ENCODE results near the gene RNF31. TPM values are rescaled to one million over a fixed set of nuclear protein-coding genes. Genes with fewer than 3 reads are reported as not detected.
"Not testable (repeated sequence)": the region's sequence is repeated elsewhere in the genome, so short reads cannot be mapped to it uniquely, and the experiment has no call there.

The RNF31 gene
- total RNA-seq (10 to 100 TPM; 29.2 to 48.4 (median 42.6) TPM), polyA plus RNA-seq (27.6 TPM)
- long read RNA-seq, donor 1, transcript RNF31-201 (21 exons, 3,627 nt), result major isoform, 25 of 63 reads
- long read RNA-seq, donor 1, partial matches to known transcripts, result 29 of 63 reads
- long read RNA-seq, donor 1, other reads (novel, unspliced or antisense), result 9 of 63 reads
- long read RNA-seq, donor 2, transcript RNF31-201 (21 exons, 3,627 nt), result major isoform, 12 of 30 reads
- long read RNA-seq, donor 2, partial matches to known transcripts, result 7 of 30 reads
- long read RNA-seq, donor 2, other reads (novel, unspliced or antisense), result 8 of 30 reads
- long read RNA-seq, donor 3, transcript RNF31-201 (21 exons, 3,627 nt), result major isoform, 6 of 120 reads
- long read RNA-seq, donor 3, partial matches to known transcripts, result 82 of 120 reads
- long read RNA-seq, donor 3, other reads (novel, unspliced or antisense), result 29 of 120 reads
- long read RNA-seq, donor 4, transcript RNF31-201 (21 exons, 3,627 nt), result major isoform, 14 of 30 reads
- long read RNA-seq, donor 4, partial matches to known transcripts, result 6 of 30 reads
- long read RNA-seq, donor 4, other reads (novel, unspliced or antisense), result 9 of 30 reads

GRCh38 chr14:24146978-24147760 is at the start of gene RNF31:
TSS of gene RNF31 (plus strand) at chr14:24147498. CDS start at chr14:24147699, 201 bp downstream.
- Histone ChIP-seq H3K9me3 (ENCODE audit: control insufficient read depth, low read length) (no peaks in the 10 kb centered on the region), H3K27me3 (ENCODE audit: control insufficient read depth, insufficient read depth) (no peaks in the 10 kb centered on the region), H3K4me3 (ENCODE audit: low read length) (peak within 1 kb of the TSS; percentile 89), H3K4me1 (ENCODE audit: control insufficient read depth, insufficient read depth, low read length) (peaks cover 12% of the 10 kb centered on the region), H3K27ac (ENCODE audit: low read length) (peak within 1 kb of the TSS; percentile 95)
- peak; percentile 95 to 97 for ATAC-seq
- peak; percentile 99 for DNase-seq
- intact Hi-C loops (cut with DNase I), result no loop called here
- WGBS, result under 1% methylated on average over 57 of the region's 57 CpGs

DNA sequence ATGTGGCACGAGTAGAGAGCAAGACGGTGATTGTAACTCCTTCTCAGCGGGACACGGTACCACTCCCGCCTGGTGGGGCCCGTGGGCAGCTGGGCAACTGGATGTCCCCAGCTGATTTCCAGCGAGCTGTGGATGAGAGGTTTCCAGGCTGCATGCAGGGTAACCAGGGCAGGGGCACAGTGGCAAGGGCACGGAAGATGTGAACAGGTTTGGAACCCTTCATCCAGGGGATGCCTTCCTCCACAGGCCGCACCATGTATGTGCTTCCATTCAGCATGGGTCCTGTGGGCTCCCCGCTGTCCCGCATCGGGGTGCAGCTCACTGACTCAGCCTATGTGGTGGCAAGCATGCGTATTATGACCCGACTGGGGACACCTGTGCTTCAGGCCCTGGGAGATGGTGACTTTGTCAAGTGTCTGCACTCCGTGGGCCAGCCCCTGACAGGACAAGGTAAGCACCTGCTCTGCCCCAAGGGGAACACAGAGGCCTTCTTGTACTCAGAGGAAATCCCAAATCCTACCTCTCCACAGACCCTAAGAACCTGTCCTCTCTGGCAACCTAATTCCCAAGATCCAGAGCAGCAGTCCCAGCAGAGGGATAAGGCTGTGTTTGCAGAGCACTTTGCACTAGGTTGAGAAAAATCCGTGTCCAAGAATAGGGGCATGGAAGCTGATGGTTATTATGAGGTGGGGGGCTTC is 48.9 kb upstream of the RNF31 start:
- intact Hi-C loops (cut with DNase I), result loop anchor here in 2 of 4 donors (10.0 kb wide), 1 partner anchor 114 kb away; the partner anchor contains the start of gene DHRS4L2 (in 2 of the 2)
- 94% methylated on average over 16 of the region's 16 CpGs for whole genome bisulfite sequencing
- Histone ChIP-seq H3K27me3 (ENCODE audit: control insufficient read depth, insufficient read depth) (no peaks in the 10 kb centered on the region), H3K9me3 (ENCODE audit: control insufficient read depth, low read length) (no peaks in the 10 kb centered on the region), H3K27ac (ENCODE audit: low read length) (no peak overlapping the region), H3K4me3 (ENCODE audit: low read length) (no peak overlapping the region), H3K4me1 (ENCODE audit: control insufficient read depth, insufficient read depth, low read length) (peaks cover 6% of the 10 kb centered on the region)
- DNase-seq, result no peak
- no peak for ATAC-seq

DNA sequence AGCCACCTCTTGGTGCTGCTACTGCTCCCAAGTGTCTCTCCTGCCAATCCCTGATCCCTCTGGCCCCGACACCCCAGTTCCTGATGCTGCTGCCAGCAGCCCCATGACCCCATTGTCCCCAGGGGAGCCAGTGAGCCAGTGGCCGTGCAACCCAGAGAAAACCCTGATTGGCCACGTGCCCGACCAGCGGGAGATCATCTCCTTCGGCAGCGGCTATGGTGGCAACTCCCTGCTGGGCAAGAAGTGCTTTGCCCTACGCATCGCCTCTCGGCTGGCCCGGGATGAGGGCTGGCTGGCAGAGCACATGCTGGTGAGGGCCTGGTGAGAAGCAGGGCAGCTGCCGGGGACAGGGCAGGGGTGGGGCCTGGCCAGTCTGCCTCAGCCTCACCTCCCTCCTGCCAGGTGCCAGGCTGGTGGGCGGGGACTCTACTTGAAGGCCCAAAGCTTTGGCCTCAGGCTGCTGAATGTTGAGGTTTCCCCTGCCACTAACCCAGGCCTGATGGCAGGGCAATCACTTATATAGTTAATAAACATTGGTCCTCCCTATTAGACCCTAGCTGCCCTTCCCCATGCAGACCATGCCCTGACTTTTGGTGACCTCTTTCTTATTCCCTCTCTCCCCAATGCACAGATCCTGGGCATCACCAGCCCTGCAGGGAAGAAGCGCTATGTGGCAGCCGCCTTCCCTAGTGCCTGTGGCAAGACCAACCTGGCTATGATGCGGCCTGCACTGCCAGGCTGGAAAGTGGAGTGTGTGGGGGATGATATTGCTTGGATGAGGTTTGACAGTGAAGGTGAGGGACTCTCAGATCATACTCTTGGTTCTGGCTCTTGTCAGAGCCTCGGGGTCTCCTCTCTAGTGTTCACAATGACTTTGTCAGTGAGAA is 48.1 kb upstream of the RNF31 start:
- DNase-seq, result no peak
- no peak overlapping the region for H3K4me3 ChIP-seq (ENCODE audit: low read length)
- H3K27me3 ChIP-seq (ENCODE audit: control insufficient read depth, insufficient read depth), result no peaks in the 10 kb centered on the region
- ATAC-seq, result no peak
- no peak overlapping the region for H3K27ac ChIP-seq (ENCODE audit: low read length)
- WGBS, result 82% methylated on average over 17 of the region's 17 CpGs
- H3K9me3 ChIP-seq (ENCODE audit: control insufficient read depth, low read length), result no peaks in the 10 kb centered on the region
- intact Hi-C loops (cut with DNase I), result loop anchor here in 2 of 4 donors (10.0 kb wide), 1 partner anchor 114 kb away; the partner anchor contains the start of gene DHRS4L2 (in 2 of the 2)
- H3K4me1 ChIP-seq (ENCODE audit: control insufficient read depth, insufficient read depth, low read length), result peaks cover 4% of the 10 kb centered on the region

- DNase-seq, result no peak
- intact Hi-C loops (cut with DNase I), result loop anchor here in 2 of 4 donors (10.0 kb wide), 1 partner anchor 46 kb away; the partner anchor contains the start of gene CARMIL3 (in 2 of the 2)
Measured at GRCh38 chr14:24100197-24100981, 46.9 kb upstream of the RNF31 start.

DNA sequence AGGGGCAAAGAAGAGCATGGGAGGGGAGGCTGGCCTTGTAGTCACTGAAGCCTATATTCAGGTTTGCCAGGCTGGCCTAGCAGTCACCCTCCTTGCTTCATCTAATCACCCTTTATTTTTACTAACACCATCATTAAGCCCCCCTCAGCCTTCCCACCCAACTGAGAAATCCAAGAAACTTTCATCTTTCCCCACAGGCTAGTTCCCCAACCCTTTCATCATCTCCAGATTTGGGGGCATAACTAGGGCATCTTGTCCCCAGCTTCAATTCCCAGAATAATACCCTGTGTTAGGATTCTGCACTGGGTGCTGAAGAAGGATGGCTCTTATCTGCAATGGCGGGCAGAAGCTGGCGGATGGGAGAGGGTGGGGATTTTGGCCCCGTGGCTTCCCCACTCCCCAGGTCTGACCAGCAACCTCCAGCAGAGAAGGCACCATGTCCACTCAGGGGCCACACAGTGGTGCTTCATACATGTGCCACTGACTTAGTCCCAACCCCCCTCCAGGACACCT is 46.3 kb upstream of the RNF31 start:
- intact Hi-C loops (cut with DNase I), result loop anchor here in 2 of 4 donors (10.0 kb wide), 1 partner anchor 46 kb away; the partner anchor contains the start of gene CARMIL3 (in 2 of the 2)

More at GRCh38 chr14:24100197-24100981, 46.9 kb upstream of the RNF31 start:
- ATAC-seq, result no peak
- no peak overlapping the region for H3K4me3 ChIP-seq (ENCODE audit: low read length)
- 78% methylated on average over 4 of the region's 4 CpGs for WGBS
- H3K9me3 ChIP-seq (ENCODE audit: control insufficient read depth, low read length), result no peaks in the 10 kb centered on the region
- no peak overlapping the region for H3K27ac ChIP-seq (ENCODE audit: low read length)
- no peaks in the 10 kb centered on the region for H3K27me3 ChIP-seq (ENCODE audit: control insufficient read depth, insufficient read depth)
- no peaks in the 10 kb centered on the region for H3K4me1 ChIP-seq (ENCODE audit: control insufficient read depth, insufficient read depth, low read length)

DNA sequence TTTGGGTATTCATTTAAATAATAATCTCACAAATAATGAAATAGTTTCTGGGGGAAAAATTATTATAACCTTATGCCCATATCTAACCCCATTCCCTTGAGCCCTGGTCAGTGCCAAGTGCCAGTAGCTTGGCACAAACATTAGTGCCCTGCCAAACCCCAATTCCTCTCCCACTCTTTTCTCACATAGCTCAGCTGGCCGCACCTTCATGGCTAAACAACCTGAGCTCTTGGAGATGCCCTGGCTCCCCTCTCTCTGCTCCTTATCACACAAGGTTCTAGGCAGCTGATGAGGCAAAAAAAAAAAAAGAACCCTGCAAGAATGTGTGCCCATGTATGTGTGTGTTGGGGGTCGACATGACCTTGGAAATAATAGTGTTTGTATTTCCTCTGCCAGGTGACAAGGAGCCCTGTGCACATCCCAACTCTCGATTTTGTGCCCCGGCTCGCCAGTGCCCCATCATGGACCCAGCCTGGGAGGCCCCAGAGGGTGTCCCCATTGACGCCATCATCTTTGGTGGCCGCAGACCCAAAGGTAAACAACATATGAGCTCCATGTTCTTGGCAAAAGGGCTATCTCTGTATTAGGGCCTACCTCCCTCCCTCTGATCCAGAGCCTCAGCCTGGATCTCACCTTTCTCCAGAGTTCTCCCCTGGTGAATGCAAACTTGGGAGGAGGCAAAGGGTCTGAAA is 44.8 kb upstream of the RNF31 start:
- ATAC-seq (no peak), DNase-seq (no peak)
- no peaks in the 10 kb centered on the region for H3K9me3 ChIP-seq (ENCODE audit: control insufficient read depth, low read length)
- WGBS, result 92% methylated on average over 7 of the region's 7 CpGs
- H3K4me3 ChIP-seq (ENCODE audit: low read length), result no peak overlapping the region
- intact Hi-C loops (cut with DNase I), result loop anchor here in 2 of 4 donors (10.0 kb wide), 1 partner anchor 48 kb away; the partner anchor contains the start of gene CARMIL3 (in 2 of the 2)
- H3K27me3 ChIP-seq (ENCODE audit: control insufficient read depth, insufficient read depth), result no peaks in the 10 kb centered on the region
- H3K27ac ChIP-seq (ENCODE audit: low read length), result no peak overlapping the region
- no peaks in the 10 kb centered on the region for H3K4me1 ChIP-seq (ENCODE audit: control insufficient read depth, insufficient read depth, low read length)

More for the DNA sequence above, 46.3 kb upstream of the RNF31 start:
- ATAC-seq, result no peak
- no peaks in the 10 kb centered on the region for H3K27me3 ChIP-seq (ENCODE audit: control insufficient read depth, insufficient read depth)
- H3K4me3 ChIP-seq (ENCODE audit: low read length), result no peak overlapping the region
- no peaks in the 10 kb centered on the region for H3K9me3 ChIP-seq (ENCODE audit: control insufficient read depth, low read length)
- no peaks in the 10 kb centered on the region for H3K4me1 ChIP-seq (ENCODE audit: control insufficient read depth, insufficient read depth, low read length)
- no peak for DNase-seq
- H3K27ac ChIP-seq (ENCODE audit: low read length), result no peak overlapping the region
- WGBS, result 94% methylated on average over 3 of the region's 3 CpGs

GRCh38 chr14:24103451-24103850 is 43.8 kb upstream of the RNF31 start:
- WGBS, result 91% methylated on average over 13 of the region's 13 CpGs
- intact Hi-C loops (cut with DNase I), result loop anchor here in 2 of 4 donors (10.0 kb wide), 1 partner anchor 49 kb away; the partner anchor contains the start of gene CARMIL3 (in 2 of the 2)

GRCh38 chr14:24105609-24106239 is 41.6 kb upstream of the RNF31 start:
- H3K27ac ChIP-seq (ENCODE audit: low read length); H3K4me1 ChIP-seq (ENCODE audit: control insufficient read depth, insufficient read depth, low read length); H3K27me3 ChIP-seq (ENCODE audit: control insufficient read depth, insufficient read depth); H3K4me3 ChIP-seq (ENCODE audit: low read length); H3K9me3 ChIP-seq (ENCODE audit: control insufficient read depth, low read length); ATAC-seq; DNase-seq: not testable (repeated sequence)
- intact Hi-C loops (cut with DNase I), result loop anchor here in 3 of 4 donors (5.0 to 10.0 kb wide), 2 partner anchors 48 to 51 kb away; partner anchors contain the start of gene CARMIL3 (in 2 of the 3)
- WGBS, result 94% methylated on average over 8 of the region's 8 CpGs

More at GRCh38 chr14:24103451-24103850, 43.8 kb upstream of the RNF31 start:
- Histone ChIP-seq H3K27me3 (ENCODE audit: control insufficient read depth, insufficient read depth) (no peaks in the 10 kb centered on the region), H3K9me3 (ENCODE audit: control insufficient read depth, low read length) (no peaks in the 10 kb centered on the region), H3K4me3 (ENCODE audit: low read length) (no peak overlapping the region), H3K27ac (ENCODE audit: low read length) (no peak overlapping the region), H3K4me1 (ENCODE audit: control insufficient read depth, insufficient read depth, low read length) (no peaks in the 10 kb centered on the region)
- DNase-seq (no peak), ATAC-seq (no peak)
